ENCODE data around the gene FAM151B. TPM values are rescaled to one million over a fixed set of nuclear protein-coding genes. Genes with fewer than 3 reads are reported as not detected.
"Not testable (repeated sequence)": the region's sequence is repeated elsewhere in the genome, so short reads cannot be mapped to it uniquely, and the experiment has no call there.

FAM151B gene
- total and polyA plus RNA-seq, 3 donors from 2014 or later = 2.8 to 5.0 (median 2.8) TPM

GRCh38 chr5:80453366-80453765 is 34.5 kb upstream of the FAM151B start:
- H3K4me1 ChIP-seq = no peaks in the 10 kb centered on the region
- WGBS, 2 donors = 66 to 72% methylated on average over 2 of the region's 2 CpGs
- H3K9me3 ChIP-seq = no peaks in the 10 kb centered on the region
- TF ChIP-seq, protein P1, sequence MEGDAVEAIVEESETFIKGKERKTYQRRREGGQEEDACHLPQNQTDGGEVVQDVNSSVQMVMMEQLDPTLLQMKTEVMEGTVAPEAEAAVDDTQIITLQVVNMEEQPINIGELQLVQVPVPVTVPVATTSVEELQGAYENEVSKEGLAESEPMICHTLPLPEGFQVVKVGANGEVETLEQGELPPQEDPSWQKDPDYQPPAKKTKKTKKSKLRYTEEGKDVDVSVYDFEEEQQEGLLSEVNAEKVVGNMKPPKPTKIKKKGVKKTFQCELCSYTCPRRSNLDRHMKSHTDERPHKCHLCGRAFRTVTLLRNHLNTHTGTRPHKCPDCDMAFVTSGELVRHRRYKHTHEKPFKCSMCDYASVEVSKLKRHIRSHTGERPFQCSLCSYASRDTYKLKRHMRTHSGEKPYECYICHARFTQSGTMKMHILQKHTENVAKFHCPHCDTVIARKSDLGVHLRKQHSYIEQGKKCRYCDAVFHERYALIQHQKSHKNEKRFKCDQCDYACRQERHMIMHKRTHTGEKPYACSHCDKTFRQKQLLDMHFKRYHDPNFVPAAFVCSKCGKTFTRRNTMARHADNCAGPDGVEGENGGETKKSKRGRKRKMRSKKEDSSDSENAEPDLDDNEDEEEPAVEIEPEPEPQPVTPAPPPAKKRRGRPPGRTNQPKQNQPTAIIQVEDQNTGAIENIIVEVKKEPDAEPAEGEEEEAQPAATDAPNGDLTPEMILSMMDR (IDR thresholded peaks at IDR 0.05) = no peak
- TF ChIP-seq POLR2A (IDR thresholded peaks at IDR 0.05) = no peak
- H3K4me3 ChIP-seq = no peak overlapping the region
- H3K27ac ChIP-seq = no peak overlapping the region
- no peaks in the 10 kb centered on the region for H3K36me3 ChIP-seq (ENCODE audit: low read depth, missing control alignments)
- H3K27me3 ChIP-seq = no peaks in the 10 kb centered on the region
- no peak for DNase-seq
- intact Hi-C loops (cut with DNase I; ENCODE audit: low total_unique reads) = no loop called here

- H3K4me3 ChIP-seq = no peak overlapping the region
- DNase-seq = no peak
- no peaks in the 10 kb centered on the region for H3K36me3 ChIP-seq (ENCODE audit: low read depth, missing control alignments)
- no peak overlapping the region for H3K27ac ChIP-seq
- H3K9me3 ChIP-seq = no peaks in the 10 kb centered on the region
- TF ChIP-seq, protein P1 (IDR thresholded peaks at IDR 0.05) = no peak
- no peak for TF ChIP-seq POLR2A (IDR thresholded peaks at IDR 0.05)
- no peaks in the 10 kb centered on the region for H3K27me3 ChIP-seq
- no peaks in the 10 kb centered on the region for H3K4me1 ChIP-seq
- intact Hi-C loops (cut with DNase I; ENCODE audit: low total_unique reads) = no loop called here
- WGBS, 2 donors = 97 to 100% methylated on average over 3 to 4 of the region's 4 CpGs
These were observed 24.6 kb upstream of the FAM151B start for GRCh38 chr5:80463269-80463668.

GRCh38 chr5:80466669-80467485 is 21.0 kb upstream of the FAM151B start:
- Histone ChIP-seq H3K27me3 (no peaks in the 10 kb centered on the region), H3K27ac (no peak overlapping the region), H3K36me3 (ENCODE audit: low read depth, missing control alignments) (no peaks in the 10 kb centered on the region), H3K9me3 (no peaks in the 10 kb centered on the region), H3K4me1 (no peaks in the 10 kb centered on the region), H3K4me3 (no peak overlapping the region)
- TF ChIP-seq, protein P1 (IDR thresholded peaks at IDR 0.05) = no peak
- TF ChIP-seq POLR2A (IDR thresholded peaks at IDR 0.05) = no peak
- intact Hi-C loops (cut with DNase I; ENCODE audit: low total_unique reads) = no loop called here
- no peak for DNase-seq
- WGBS, 2 donors = 62 to 73% methylated on average over 4 of the region's 4 CpGs

DNA sequence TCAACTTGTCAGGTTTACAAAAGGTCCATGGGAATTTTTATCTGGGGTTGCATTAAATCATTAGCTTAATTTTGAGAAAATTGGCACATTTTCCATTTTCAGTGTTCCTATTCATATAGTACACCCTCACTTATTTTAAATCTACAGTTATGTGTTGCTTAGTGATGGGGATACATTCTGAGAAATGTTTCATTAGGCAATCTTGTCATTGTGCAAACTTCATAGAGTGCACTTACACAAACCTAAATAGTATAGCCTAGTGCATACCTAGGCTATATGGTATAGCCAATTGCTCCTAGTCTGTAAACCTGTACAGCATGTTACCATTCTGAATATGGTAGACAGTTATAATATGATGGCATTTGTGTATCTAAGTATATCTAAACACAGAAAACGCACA is 19.8 kb upstream of the FAM151B start:
- Histone ChIP-seq H3K36me3 (ENCODE audit: low read depth, missing control alignments) (no peaks in the 10 kb centered on the region), H3K27me3 (no peaks in the 10 kb centered on the region), H3K4me3 (no peak overlapping the region), H3K9me3 (no peaks in the 10 kb centered on the region), H3K4me1 (no peaks in the 10 kb centered on the region), H3K27ac (no peak overlapping the region)
- TF ChIP-seq, protein P1 (IDR thresholded peaks at IDR 0.05) = no peak
- no peak for TF ChIP-seq POLR2A (IDR thresholded peaks at IDR 0.05)
- 98 to 100% methylated on average over 1 of the region's 1 CpG for WGBS, 2 donors
- DNase-seq = no peak
- intact Hi-C loops (cut with DNase I; ENCODE audit: low total_unique reads) = no loop called here

GRCh38 chr5:80470631-80471030 is 17.3 kb upstream of the FAM151B start:
- H3K27ac ChIP-seq; H3K36me3 ChIP-seq (ENCODE audit: low read depth, missing control alignments); H3K4me3 ChIP-seq; H3K4me1 ChIP-seq; H3K27me3 ChIP-seq; DNase-seq; H3K9me3 ChIP-seq; intact Hi-C loops (cut with DNase I; ENCODE audit: low total_unique reads): not testable (repeated sequence)
- WGBS, 2 donors = 95 to 100% methylated on average over 1 to 2 of the region's 2 CpGs

Measured in testis (tissue), 3 donors.